GM19438 (cell line): Measurements from ENCODE around the gene PIK3R1.
"Not testable (repeated sequence)": the region's sequence is repeated elsewhere in the genome, so short reads cannot be mapped to it uniquely, and the experiment has no call there.

ENCODE experiments used
- ATAC-seq: cut with Tn5 transposase; IDR thresholded peaks from one replicate; pipeline ENCODE4 v1.9.1; 2021; ENCODE audit warnings: low read depth; ENCODE audit not compliant: unreplicated experiment

PIK3R1 gene

DNA sequence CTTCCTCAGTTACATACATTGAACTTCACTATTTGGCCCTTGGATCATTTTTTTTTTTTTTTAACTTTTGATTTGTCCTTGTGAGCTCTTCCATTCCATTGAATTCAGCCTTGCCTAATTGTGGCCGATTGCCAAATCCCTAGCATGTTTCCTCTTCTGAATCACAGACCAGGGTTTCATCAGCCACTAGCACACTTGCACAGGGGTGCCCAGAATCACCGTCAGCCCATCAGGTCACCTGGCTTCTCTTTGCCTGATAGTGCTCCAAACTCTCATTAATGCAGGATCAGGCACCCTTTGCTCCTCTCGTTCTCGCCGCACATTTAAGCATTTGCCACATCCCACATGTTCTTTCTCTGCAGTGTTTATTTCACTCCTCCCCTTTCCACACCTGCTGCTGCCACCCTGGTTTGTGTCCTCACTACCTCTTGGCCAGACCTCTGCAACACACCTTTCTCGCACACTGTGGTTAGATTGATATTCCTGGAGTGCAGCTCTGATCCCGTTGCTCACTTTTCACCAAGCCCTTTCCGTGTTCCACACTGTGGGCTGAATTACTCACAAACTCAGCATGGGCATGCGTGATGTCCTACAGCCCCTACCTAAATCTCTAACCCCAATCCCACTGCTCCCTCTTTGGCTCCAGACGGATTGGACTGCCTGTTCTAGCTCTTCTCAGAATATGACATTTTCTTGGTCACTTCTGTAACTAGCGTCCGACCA is 9.8 kb downstream of the PIK3R1 start:
- no peak for ATAC-seq

DNA sequence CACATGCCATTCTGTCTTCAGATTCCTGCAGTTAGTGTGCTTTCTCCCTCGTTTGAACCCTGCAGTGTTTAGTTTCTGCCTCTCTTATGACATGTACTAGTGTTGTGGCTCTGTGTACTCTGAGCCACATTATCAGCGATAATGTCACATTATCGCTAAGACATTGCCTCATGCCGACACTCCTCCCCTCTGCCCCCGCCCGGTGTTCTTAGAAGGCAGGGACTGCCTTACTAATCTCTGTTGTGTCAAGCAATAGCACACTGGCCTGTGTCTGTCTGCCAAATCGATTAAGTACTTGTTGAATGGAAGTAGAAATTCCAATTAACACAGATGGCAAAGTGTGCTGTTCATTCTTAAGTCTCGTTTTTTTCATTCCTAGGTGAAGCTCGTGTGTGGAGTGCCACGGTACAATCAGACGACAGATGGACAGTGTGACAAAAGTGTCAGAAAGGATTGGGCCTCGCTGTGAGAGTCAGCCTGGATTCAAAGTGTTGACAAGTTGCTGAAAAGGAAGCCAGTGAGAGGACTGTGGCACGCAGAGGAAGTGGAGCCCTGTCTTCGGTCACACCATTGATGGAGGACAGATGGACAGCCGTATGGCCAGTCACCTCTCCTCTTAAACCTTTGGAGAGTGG is 10.5 kb downstream of the PIK3R1 start:
- ATAC-seq: no peak

- no peak for ATAC-seq
Measured at GRCh38 chr5:68226546-68227073, 11.1 kb downstream of the PIK3R1 start.

DNA sequence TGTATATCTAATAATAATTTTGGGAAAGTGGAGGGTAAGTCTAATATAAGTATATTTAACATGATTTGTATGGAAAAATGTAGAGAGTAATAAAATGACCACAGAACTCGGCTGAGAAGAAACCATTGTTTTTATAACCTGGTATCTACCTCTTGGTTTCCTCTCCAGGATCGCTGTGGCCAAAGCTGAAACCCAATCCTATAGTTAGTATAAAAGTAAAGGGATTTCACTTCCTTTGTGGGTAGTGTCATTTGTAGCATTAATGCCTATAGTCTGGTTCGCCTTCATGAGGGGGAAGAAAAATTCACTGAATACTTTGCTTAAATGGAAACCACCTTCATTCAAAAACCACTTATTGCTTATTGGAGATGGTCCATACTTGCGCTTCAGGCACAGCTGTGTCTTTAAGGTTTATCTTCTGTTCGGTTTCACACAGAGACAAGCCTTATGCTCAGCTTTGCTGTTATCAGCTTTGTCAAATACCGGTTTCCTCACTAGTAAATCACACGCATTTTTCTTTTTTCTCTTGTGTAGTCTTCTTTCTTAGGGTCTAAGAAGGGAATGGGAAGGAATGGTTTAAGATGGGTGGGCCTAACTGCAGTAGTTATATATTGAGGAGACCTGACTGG is 12.1 kb downstream of the PIK3R1 start:
- no peak for ATAC-seq

GRCh38 chr5:68229416-68229815 is 13.9 kb downstream of the PIK3R1 start:
- ATAC-seq: no peak

DNA sequence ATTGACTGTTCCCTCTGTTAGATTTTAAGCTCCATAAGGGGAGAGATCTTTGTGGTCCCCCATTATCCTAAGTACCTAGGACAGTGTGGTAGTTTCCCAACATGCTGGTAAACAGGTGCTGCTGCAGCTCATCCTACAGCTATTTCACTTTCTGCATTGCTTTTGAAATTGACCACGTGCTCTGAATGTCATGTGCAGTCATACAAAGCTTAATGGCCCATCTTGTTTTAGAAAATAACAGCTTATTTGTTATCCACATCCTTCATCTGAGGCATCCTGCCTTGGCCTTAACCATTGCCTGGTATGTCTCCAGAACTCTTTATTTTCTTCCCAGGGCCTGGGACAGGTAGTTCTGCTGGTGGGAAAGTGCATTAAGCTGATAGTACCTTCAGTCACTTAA is 14.7 kb downstream of the PIK3R1 start:
- no peak for ATAC-seq

- no peak for ATAC-seq
Measured at GRCh38 chr5:68231414-68232076, 16.0 kb downstream of the PIK3R1 start.

DNA sequence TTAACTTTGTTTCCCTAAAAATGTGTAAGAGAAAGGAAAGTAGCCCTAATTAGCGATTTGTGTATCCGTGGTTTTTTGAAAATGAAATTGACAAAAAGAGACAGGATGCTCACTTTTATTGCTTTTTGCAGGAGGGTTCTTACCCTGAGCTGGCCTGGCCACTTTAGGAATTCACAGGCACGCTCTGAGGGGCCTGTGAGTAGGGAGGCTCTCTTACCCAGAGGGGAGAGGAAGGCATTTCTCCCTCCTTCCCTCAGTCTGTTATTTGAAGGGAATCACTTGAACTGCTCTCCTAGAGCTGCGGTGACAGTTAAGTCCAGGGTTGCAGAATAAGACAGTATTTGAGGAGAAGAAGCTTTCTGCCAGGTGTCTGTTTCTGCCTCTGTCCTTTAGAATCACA is 16.7 kb downstream of the PIK3R1 start:
- no peak for ATAC-seq

GRCh38 chr5:68233075-68233474 is 17.5 kb downstream of the PIK3R1 start:
- no peak for ATAC-seq

DNA sequence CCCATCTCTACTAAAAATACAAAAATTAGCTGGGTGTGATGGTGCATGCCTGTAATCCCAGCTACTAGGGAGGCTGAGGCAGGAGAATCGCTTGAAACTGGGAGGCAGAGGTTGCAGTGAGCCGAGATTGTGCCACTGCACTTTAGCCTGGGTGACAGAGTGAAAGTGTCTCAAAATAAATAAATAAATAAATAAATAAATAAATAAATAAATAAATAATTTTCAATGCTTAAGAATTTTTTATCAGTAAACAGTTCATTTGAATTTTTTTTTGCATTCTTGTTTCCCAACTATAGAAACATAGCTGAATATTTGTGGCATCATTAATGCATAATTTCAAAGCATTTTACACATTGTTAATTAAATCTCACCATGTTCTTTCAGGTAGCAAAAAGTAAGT is 19.7 kb downstream of the PIK3R1 start:
- not testable (repeated sequence) for ATAC-seq

DNA sequence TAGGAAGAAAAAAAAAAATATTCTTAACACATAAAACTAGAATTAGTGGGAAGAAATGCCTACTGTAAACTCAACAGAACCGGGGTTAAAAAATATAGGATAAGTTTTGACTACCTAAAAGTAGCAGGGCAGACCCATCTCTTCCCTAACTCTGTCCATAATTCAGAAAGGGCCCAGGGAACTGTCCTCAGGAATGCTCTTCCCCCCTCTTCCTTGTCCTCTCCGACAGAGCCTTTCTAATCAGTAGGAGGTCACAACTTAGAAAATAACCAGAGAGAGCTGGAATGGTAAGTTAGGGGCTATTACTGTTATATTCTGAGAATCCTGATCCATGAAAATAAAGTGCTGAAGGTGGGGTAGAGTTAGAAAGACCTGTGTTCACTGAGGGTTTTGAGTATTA is 22.2 kb downstream of the PIK3R1 start:
- ATAC-seq: no peak

DNA sequence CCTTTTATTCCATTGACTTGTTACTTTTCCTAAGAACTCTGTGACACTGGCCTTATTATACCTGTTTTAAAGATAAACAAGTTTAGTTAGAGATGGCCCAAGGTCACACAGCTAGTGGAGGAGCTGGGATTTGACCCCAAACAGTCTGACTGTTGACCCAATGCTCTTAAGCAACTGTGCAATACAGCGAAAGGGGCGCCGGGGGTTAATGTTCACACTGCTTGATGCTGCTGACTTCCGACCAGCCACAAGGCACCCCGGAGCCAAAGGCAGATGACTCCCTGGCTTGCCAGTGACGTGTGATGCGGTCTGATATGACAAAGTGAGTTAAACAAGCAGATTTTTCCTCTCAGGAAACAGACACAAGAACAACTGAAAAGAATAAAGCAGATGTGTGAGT is 23.9 kb downstream of the PIK3R1 start:
- peak; percentile 96 for ATAC-seq

DNA sequence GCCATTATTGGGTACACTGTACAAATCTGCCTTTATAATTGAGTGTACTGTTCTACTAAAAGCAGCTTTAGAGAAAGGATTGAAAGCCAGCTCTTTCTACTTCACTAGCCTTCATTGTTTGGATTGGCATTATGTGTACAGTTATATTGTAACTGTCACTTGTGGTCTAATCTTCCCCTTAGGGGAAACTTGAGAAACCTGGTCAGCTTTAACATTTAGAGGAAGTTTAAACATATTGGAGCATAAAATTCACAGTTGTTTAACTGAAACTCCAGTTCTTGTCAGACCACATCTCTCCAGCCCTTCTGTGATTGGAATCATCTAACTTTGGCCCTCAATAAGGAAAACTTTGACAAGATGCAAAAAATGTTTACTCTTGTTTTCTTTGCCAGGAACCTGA is 24.6 kb downstream of the PIK3R1 start:
- ATAC-seq: peak; percentile 64

- no peak for ATAC-seq
Measured at GRCh38 chr5:68240771-68241170, 25.2 kb downstream of the PIK3R1 start.

DNA sequence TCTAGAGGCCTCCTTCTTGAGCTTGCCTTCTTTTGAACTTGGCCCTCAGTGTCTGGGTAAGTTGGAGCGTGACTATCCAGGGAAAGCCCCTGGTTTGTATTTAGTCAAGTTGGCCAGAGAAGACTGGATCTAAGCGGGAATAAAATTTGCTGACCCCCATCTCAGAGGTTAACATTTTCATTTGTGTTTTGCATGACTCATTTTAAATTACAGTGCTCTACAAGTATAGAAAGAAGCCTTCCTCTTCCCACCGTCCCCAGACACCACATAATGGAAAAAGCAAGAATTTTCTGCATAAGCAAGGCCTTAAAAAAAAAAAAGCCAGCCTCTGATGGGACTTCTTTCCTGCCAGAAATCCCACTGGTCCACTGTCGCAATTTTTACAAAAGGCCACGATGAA is 27.2 kb downstream of the PIK3R1 start:
- no peak for ATAC-seq

GRCh38 chr5:68243251-68243650 is 27.7 kb downstream of the PIK3R1 start:
- ATAC-seq: no peak

DNA sequence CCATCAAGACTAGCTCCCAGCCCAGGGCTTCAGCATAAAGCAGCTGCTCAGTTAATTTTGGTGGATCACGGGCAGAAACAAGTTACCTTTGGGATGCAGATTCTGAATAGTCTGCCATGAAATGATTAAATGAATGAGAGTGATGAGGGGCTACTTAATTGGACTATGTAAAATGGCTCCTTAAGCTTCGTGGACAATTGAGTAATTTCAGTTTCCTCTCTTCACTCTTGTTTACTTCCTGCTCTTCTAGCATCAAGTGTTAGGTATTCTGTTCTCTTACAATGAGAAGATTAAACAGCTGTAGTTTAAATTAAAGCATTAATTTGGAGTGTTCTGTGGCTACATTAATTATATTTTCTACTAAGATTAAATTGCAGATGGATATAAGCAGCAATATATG is 28.1 kb downstream of the PIK3R1 start:
- ATAC-seq: no peak

DNA sequence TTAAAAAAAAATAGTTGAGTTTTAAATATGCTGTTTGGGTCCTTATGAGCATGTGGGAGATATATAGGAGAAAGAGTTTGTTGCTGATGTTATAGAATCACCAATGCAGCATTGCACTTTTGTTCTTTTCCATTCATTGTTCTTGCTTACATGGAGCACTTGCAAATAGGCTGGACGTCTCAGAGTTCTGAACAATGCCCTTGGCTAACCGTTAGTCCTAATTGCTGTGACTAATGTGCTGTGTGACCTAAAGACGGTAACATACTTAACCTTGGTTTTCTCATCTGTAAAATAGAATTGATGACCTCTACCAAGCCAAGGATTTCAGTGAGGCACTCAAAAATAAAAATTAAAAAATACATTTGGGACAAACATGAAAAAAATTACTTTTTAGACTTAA is 29.8 kb downstream of the PIK3R1 start:
- ATAC-seq: no peak

- no peak for ATAC-seq
Measured at GRCh38 chr5:68246802-68247201, 31.2 kb downstream of the PIK3R1 start.

DNA sequence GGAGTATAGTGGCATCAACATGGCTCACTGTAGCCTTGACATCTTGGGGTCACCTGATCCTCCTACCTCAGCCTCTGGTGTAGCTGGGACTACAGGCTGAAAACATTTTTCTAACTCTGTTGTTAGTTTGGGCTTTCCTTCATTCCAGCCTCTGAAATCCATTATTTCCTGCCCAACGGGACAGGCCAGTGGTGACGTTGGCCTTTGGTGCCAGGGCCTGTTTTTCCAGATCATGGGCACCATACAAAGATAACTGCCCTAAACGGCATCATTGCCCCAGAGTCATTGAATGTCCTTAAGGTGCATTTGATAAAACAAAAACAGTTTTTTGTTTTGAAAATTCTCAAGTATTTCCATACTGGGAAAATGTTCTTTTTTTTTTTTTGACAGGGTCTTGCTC is 32.1 kb downstream of the PIK3R1 start:
- no peak for ATAC-seq

DNA sequence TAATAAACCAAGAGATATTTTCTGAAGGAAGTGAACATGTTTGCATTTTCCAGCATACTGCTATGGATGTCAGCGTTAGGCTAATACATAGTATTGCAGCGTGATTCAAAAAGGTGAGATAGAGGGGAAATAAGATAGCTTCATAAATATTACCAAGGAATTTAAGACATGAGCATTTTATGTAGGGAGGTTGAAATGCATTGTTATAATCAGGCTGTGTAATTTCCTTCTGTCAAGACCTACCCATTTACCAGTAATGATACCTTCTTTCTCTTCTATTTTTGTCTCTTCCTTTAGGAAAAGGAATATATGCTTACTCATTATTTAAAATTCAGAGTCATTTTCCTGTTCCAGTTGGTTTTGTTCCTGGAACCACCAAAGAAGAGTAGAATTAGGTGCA is 33.3 kb downstream of the PIK3R1 start:
- no peak for ATAC-seq
